BLaER1 (cell line): Measurements from ENCODE around the gene GPI.

Experiments used
- H3K27ac ChIP-seq: shearing (Covaris generic); formaldehyde crosslinking; 2 replicates; pipeline ENCODE4 v1.8.1; 2022
- H3K27me3 ChIP-seq: shearing (Covaris generic); formaldehyde crosslinking; 2 replicates; pipeline ENCODE4 v1.8.1; 2022
- H3K36me3 ChIP-seq: shearing (Covaris generic); formaldehyde crosslinking; 2 replicates; pipeline ENCODE4 v1.8.1; 2022
- H3K4me1 ChIP-seq: shearing (Covaris generic); formaldehyde crosslinking; 2 replicates; pipeline ENCODE4 v1.8.1; 2022
- H3K4me2 ChIP-seq: shearing (Covaris generic); formaldehyde crosslinking; 2 replicates; pipeline ENCODE4 v1.8.1; 2022
- H3K4me3 ChIP-seq: shearing (Covaris generic); formaldehyde crosslinking; 2 replicates; pipeline ENCODE4 v1.8.1; 2022
- H3K9ac ChIP-seq: shearing (Covaris generic); formaldehyde crosslinking; 2 replicates; pipeline ENCODE4 v1.8.1; 2022
- H3K9me3 ChIP-seq: shearing (Covaris generic); formaldehyde crosslinking; 2 replicates; pipeline ENCODE4 v1.8.1; 2022
- H4K20me1 ChIP-seq: shearing (Covaris generic); formaldehyde crosslinking; 2 replicates; pipeline ENCODE4 v1.8.1; 2022
- Cebpa-rat ChIP-seq: shearing (Covaris generic); IDR thresholded peaks from 2 replicates; pipeline ENCODE4 v1.8.1; 2022

GPI gene

GRCh38 chr19:34336781-34337271 is 28.2 kb upstream of the GPI start:
- peaks cover 67% of the 10 kb centered on the region for H3K36me3 ChIP-seq
- peak overlapping the region; percentile 22; the same call in 1 of the 2 replicates for H3K4me2 ChIP-seq
- H3K27me3 ChIP-seq: no peaks in the 10 kb centered on the region
- no peak for TF ChIP-seq Cebpa-rat
- peaks cover 9% of the 10 kb centered on the region for H3K4me1 ChIP-seq
- no peak overlapping the region for H3K4me3 ChIP-seq
- H3K27ac ChIP-seq: no peak overlapping the region
- no peaks in the 10 kb centered on the region for H3K9me3 ChIP-seq
- H4K20me1 ChIP-seq: no peaks in the 10 kb centered on the region
- no peak overlapping the region for H3K9ac ChIP-seq

DNA sequence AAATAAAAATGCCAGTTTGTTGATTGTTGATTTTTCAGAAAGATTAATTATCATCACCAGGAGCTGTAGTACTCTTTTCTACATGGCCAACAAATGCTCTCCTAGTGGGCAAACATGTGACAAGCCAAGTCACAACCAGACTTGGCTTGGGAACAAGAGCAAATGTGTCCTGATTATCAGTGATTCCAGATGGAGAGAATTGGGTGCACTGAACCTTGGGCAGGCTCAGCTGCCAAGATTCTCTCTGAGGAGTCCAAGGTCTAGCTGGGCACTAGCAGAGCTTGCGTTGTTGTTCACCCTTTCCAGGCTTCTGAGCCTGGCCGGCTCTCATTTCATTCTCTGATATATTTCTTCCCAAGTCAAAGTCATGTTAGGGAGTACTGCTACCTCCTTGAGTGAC is 27.3 kb upstream of the GPI start:
- H3K27me3 ChIP-seq: no peaks in the 10 kb centered on the region
- no peak overlapping the region for H3K4me3 ChIP-seq
- H3K36me3 ChIP-seq: peaks cover 73% of the 10 kb centered on the region
- H3K9me3 ChIP-seq: no peaks in the 10 kb centered on the region
- H3K4me2 ChIP-seq: no peak overlapping the region
- H3K4me1 ChIP-seq: peaks cover 9% of the 10 kb centered on the region
- H3K27ac ChIP-seq: no peak overlapping the region
- no peak for TF ChIP-seq Cebpa-rat
- H3K9ac ChIP-seq: no peak overlapping the region
- H4K20me1 ChIP-seq: no peaks in the 10 kb centered on the region

DNA sequence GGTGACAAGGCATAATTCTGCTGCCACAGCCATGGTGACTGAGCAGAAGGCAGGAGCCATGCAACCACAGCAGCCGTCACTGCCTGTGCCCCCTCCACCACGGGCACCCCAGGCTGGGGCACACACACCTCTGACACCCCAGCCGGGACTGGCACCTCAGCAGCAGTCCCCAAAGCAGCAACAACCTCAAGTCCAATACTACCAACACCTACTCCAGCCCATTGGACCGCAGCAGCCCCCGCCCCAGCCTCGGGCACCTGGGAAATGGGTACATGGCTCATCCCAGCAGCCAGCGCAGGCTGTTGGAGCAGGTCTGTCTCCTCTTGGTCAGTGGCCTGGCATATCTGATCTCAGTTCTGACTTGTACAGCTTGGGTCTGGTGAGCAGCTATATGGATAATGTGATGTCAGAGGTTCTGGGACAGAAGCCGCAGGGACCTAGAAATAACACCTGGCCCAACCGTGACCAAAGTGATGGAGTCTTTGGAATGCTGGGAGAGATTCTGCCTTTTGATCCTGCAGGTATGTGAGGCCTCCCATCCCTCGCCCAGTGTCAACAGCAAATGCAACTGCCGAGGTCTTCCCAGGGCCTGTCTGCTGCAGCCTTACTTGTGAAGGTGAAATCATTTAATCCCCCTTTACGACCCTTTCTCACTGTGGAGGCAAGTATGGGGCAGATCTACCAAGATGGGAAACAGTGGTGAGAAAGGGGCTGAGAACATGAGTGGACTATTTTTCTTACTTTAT is 22.9 kb upstream of the GPI start:
- H3K27me3 ChIP-seq: no peaks in the 10 kb centered on the region
- H3K9ac ChIP-seq: no peak overlapping the region; the same call in 1 of the 2 replicates
- H3K9me3 ChIP-seq: peaks cover 8% of the 10 kb centered on the region
- no peaks in the 10 kb centered on the region for H3K4me1 ChIP-seq
- no peak overlapping the region for H3K27ac ChIP-seq
- no peak overlapping the region for H3K4me3 ChIP-seq
- H3K4me2 ChIP-seq: no peak overlapping the region
- no peak for TF ChIP-seq Cebpa-rat
- H3K36me3 ChIP-seq: peaks cover 72% of the 10 kb centered on the region
- no peaks in the 10 kb centered on the region for H4K20me1 ChIP-seq

DNA sequence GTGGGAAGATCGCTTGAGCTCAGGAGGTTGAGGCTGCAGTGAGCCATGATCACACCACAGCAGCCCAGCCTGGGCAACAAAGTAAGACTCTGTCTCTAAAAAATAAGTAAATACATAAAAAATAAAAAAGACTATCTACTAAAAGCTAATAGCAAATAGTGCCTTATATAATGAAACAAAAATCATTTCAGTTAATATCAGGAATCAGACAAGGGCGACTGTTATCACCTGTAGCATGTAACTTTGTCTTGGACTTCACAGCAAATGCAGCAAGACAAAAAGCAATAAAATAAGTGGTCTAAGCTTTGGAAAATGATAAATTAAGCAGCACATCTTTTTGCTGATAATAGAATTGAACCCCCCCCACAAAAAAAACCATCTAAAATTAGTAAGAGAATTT is 21.2 kb upstream of the GPI start:
- Histone ChIP-seq H3K4me2 (no peak overlapping the region), H4K20me1 (no peaks in the 10 kb centered on the region), H3K9me3 (peaks cover 8% of the 10 kb centered on the region), H3K4me3 (no peak overlapping the region), H3K9ac (no peak overlapping the region), H3K27me3 (no peaks in the 10 kb centered on the region), H3K4me1 (no peaks in the 10 kb centered on the region), H3K27ac (no peak overlapping the region), H3K36me3 (peaks cover 69% of the 10 kb centered on the region)
- no peak for TF ChIP-seq Cebpa-rat

- H4K20me1 ChIP-seq: no peaks in the 10 kb centered on the region
- no peak overlapping the region for H3K4me2 ChIP-seq
- H3K36me3 ChIP-seq: peaks cover 54% of the 10 kb centered on the region
- no peak overlapping the region for H3K9ac ChIP-seq
- H3K27ac ChIP-seq: no peak overlapping the region
- peaks cover 15% of the 10 kb centered on the region for H3K4me1 ChIP-seq
- H3K9me3 ChIP-seq: peaks cover 8% of the 10 kb centered on the region
- no peak overlapping the region for H3K4me3 ChIP-seq
- H3K27me3 ChIP-seq: no peaks in the 10 kb centered on the region
- TF ChIP-seq Cebpa-rat: no peak
Measured at GRCh38 chr19:34345947-34346351, 19.0 kb upstream of the GPI start.

GRCh38 chr19:34347561-34348165 is 17.3 kb upstream of the GPI start:
- no peak overlapping the region for H3K9ac ChIP-seq
- no peak for TF ChIP-seq Cebpa-rat
- H3K36me3 ChIP-seq: peaks cover 52% of the 10 kb centered on the region
- no peaks in the 10 kb centered on the region for H3K27me3 ChIP-seq
- no peak overlapping the region for H3K4me2 ChIP-seq
- no peak overlapping the region for H3K27ac ChIP-seq
- no peaks in the 10 kb centered on the region for H4K20me1 ChIP-seq
- no peak overlapping the region for H3K4me3 ChIP-seq
- peaks cover 8% of the 10 kb centered on the region for H3K9me3 ChIP-seq
- peaks cover 21% of the 10 kb centered on the region for H3K4me1 ChIP-seq

- TF ChIP-seq Cebpa-rat: no peak
- Histone ChIP-seq H3K4me2 (no peak overlapping the region), H3K4me1 (peaks cover 21% of the 10 kb centered on the region), H3K4me3 (no peak overlapping the region), H3K27me3 (no peaks in the 10 kb centered on the region), H3K9ac (no peak overlapping the region), H3K36me3 (peaks cover 53% of the 10 kb centered on the region), H3K27ac (no peak overlapping the region), H4K20me1 (no peaks in the 10 kb centered on the region), H3K9me3 (peaks cover 8% of the 10 kb centered on the region)
Measured at GRCh38 chr19:34348899-34349487, 16.0 kb upstream of the GPI start.

GRCh38 chr19:34350161-34350561 is 14.8 kb upstream of the GPI start:
- TF ChIP-seq Cebpa-rat: no peak
- no peak overlapping the region for H3K4me3 ChIP-seq
- H3K4me1 ChIP-seq: peaks cover 21% of the 10 kb centered on the region
- H3K9ac ChIP-seq: no peak overlapping the region
- peaks cover 5% of the 10 kb centered on the region for H3K9me3 ChIP-seq
- no peaks in the 10 kb centered on the region for H4K20me1 ChIP-seq
- H3K36me3 ChIP-seq: peaks cover 51% of the 10 kb centered on the region
- no peaks in the 10 kb centered on the region for H3K27me3 ChIP-seq
- H3K4me2 ChIP-seq: peak overlapping the region; percentile 45
- peak overlapping the region; percentile 35; the same call in 1 of the 2 replicates for H3K27ac ChIP-seq

DNA sequence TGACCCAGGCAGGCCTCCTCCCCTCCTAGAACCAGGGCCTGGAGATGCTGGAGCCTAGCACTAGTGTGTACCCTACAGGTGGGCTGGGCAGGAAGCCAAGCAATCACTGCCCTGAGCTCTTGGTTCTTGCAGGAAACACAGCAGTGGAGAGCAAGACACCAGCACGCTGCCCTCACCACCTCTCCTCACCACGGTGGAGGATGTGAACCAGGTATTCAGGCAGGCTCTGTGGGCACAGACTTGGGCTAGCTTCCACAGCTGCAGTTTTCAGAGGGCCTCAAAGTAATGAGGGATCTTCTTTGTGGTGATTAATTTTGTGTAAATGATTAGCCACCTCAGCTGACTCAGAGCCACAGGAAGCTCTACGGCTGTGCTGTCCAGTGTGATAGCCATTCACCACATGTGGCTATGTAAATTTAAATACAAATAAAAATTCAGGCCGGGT is 13.6 kb upstream of the GPI start:
- Histone ChIP-seq H3K36me3 (peaks cover 54% of the 10 kb centered on the region), H3K4me2 (peak overlapping the region; percentile 45; the same call in 1 of the 2 replicates), H4K20me1 (no peaks in the 10 kb centered on the region), H3K9ac (no peak overlapping the region), H3K27ac (0 out of 2 replicates have a peak overlapping the region, but pooled peaks have one; percentile 18), H3K4me3 (no peak overlapping the region), H3K4me1 (peaks cover 21% of the 10 kb centered on the region), H3K9me3 (no peaks in the 10 kb centered on the region; the same call in 1 of the 2 replicates), H3K27me3 (no peaks in the 10 kb centered on the region)
- TF ChIP-seq Cebpa-rat: no peak

GRCh38 chr19:34353546-34353945 is 11.4 kb upstream of the GPI start:
- H3K27me3 ChIP-seq: no peaks in the 10 kb centered on the region

More at GRCh38 chr19:34353546-34353945, 11.4 kb upstream of the GPI start:
- no peaks in the 10 kb centered on the region; the same call in 1 of the 2 replicates for H3K9me3 ChIP-seq
- peaks cover 38% of the 10 kb centered on the region for H3K4me1 ChIP-seq
- TF ChIP-seq Cebpa-rat: no peak
- H3K4me3 ChIP-seq: no peak overlapping the region
- H3K4me2 ChIP-seq: no peak overlapping the region
- peaks cover 46% of the 10 kb centered on the region for H3K36me3 ChIP-seq
- no peaks in the 10 kb centered on the region for H4K20me1 ChIP-seq
- H3K9ac ChIP-seq: no peak overlapping the region
- H3K27ac ChIP-seq: no peak overlapping the region
